ENCODE data around the gene GRIK1.

DNA sequence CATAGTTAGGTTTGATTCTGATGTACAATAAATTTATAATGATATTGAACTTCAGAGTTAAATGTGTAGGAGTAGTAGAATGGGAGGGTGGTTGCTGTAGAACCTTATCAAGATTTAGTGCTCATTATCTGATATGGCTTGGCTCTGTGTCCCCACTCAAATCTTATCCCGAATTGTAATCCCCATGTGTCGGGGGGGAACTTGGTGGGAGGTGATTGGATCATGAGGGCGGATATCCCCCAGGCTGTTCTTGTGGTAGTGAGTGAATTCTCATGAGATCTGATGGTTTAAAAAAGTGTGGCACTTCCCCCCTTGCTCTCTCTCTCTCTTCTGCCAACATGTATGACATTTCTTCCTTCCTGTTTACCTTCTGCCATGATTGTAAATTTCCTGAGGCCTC is 265.5 kb downstream of the GRIK1 start:
- TF ChIP-seq CTCF (conservative IDR thresholded peaks at IDR 0.05) (no peak), ZFX (IDR thresholded peaks at IDR 0.05) (no peak)

Measured in C4-2B (cell line).